Body of pancreas (tissue), 4 donors: ENCODE results near the gene CCDC33.

Experiments used
- POLR2A ChIP-seq, 3 donors: fragments of 450-650 bp; IDR thresholded peaks; one replicate each; pipeline ENCODE4 v1.6.1; 2016; ENCODE audit warnings: antibody characterized with exemption in 3 of 3, mild to moderate bottlenecking in 2 of 3
- TF ChIP-seq, protein P1 (sequence below), 7 experiments: fragments of 450-650 bp in 4 of 7; fragments of 200-600 bp in 3 of 7; sonication (generic) in 3 of 7; IDR thresholded peaks; one replicate each; pipeline ENCODE4 v1.5.1; 2016 to 2019; ENCODE audit warnings: antibody characterized with exemption in 7 of 7

- TF ChIP-seq, protein P1, sequence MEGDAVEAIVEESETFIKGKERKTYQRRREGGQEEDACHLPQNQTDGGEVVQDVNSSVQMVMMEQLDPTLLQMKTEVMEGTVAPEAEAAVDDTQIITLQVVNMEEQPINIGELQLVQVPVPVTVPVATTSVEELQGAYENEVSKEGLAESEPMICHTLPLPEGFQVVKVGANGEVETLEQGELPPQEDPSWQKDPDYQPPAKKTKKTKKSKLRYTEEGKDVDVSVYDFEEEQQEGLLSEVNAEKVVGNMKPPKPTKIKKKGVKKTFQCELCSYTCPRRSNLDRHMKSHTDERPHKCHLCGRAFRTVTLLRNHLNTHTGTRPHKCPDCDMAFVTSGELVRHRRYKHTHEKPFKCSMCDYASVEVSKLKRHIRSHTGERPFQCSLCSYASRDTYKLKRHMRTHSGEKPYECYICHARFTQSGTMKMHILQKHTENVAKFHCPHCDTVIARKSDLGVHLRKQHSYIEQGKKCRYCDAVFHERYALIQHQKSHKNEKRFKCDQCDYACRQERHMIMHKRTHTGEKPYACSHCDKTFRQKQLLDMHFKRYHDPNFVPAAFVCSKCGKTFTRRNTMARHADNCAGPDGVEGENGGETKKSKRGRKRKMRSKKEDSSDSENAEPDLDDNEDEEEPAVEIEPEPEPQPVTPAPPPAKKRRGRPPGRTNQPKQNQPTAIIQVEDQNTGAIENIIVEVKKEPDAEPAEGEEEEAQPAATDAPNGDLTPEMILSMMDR (IDR thresholded peaks at IDR 0.05), result no peak
- no peak for TF ChIP-seq POLR2A (IDR thresholded peaks at IDR 0.05)
Measured at GRCh38 chr15:74343797-74344127, 107.6 kb downstream of the CCDC33 start.
